ENCODE results near the gene RCSD1.
A peak's percentile ranks its signal among the peaks of the same experiment; 100 is the strongest.

RCSD1 gene

DNA sequence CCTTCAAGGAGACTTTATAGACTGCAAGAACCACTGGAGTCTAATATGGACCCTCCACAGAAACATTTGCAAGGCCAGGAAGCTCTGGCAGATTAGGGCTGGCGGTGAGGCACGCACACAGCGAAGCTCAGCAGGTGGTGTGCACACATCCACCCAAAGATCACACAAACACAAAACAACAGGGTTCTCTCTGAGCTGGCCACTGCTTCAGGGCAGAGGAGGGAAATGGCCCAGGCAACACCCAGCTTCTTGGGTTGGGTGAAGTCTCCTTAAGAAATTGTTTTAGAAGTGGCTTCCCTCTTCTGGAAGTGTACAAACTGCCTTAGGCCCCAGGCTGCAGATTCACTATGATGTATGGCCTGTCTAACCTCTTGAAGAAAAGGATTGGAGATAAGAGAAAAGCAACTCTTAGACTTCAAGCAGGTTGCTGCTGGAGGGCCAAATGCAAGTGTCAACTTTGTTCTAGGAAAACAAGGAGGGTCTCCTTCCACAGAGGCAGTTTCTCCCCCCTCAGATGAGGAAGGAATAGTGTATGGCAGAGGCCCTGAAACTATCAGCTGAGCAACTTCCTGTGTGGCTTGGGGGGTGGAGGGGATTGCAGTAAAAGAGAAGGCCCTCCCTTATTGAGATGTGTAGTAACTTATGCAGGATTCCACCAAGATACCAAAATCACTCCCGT lies 2.0 kb downstream of the RCSD1 start:
- no peaks in the 10 kb centered on the region for H3K9me3 ChIP-seq (ENCODE audit: control insufficient read depth, insufficient read depth, low read depth, low read length)
- H3K9ac ChIP-seq (ENCODE audit: low read length) = no peak overlapping the region
- H3K36me3 ChIP-seq (ENCODE audit: control insufficient read depth, insufficient read depth, low read length) = no peaks in the 10 kb centered on the region
- no peak overlapping the region for H3K4me3 ChIP-seq (ENCODE audit: low read depth, low read length)
- peaks cover 46% of the 10 kb centered on the region for H3K4me1 ChIP-seq (ENCODE audit: control insufficient read depth, insufficient read depth, low read length)
- H3K27ac ChIP-seq (ENCODE audit: low read depth, low read length) = no peak overlapping the region
- H3K27me3 ChIP-seq (ENCODE audit: control insufficient read depth, insufficient read depth, low read length) = peaks cover 81% of the 10 kb centered on the region

GRCh38 chr1:167633258-167633944 lies 3.4 kb downstream of the RCSD1 start:
- H3K27me3 ChIP-seq (ENCODE audit: control insufficient read depth, insufficient read depth, low read length) = peaks cover 72% of the 10 kb centered on the region
- H3K36me3 ChIP-seq (ENCODE audit: control insufficient read depth, insufficient read depth, low read length) = no peaks in the 10 kb centered on the region
- H3K9me3 ChIP-seq (ENCODE audit: control insufficient read depth, insufficient read depth, low read depth, low read length) = no peaks in the 10 kb centered on the region
- no peak overlapping the region for H3K9ac ChIP-seq (ENCODE audit: low read length)
- no peak overlapping the region for H3K4me3 ChIP-seq (ENCODE audit: low read depth, low read length)
- peaks cover 36% of the 10 kb centered on the region for H3K4me1 ChIP-seq (ENCODE audit: control insufficient read depth, insufficient read depth, low read length)
- no peak overlapping the region for H3K27ac ChIP-seq (ENCODE audit: low read depth, low read length)

- Histone ChIP-seq H3K27ac (ENCODE audit: low read depth, low read length) (no peak overlapping the region), H3K4me3 (ENCODE audit: low read depth, low read length) (no peak overlapping the region), H3K9ac (ENCODE audit: low read length) (no peak overlapping the region), H3K4me1 (ENCODE audit: control insufficient read depth, insufficient read depth, low read length) (peaks cover 35% of the 10 kb centered on the region), H3K27me3 (ENCODE audit: control insufficient read depth, insufficient read depth, low read length) (peaks cover 62% of the 10 kb centered on the region), H3K9me3 (ENCODE audit: control insufficient read depth, insufficient read depth, low read depth, low read length) (no peaks in the 10 kb centered on the region), H3K36me3 (ENCODE audit: control insufficient read depth, insufficient read depth, low read length) (no peaks in the 10 kb centered on the region)
Measured at GRCh38 chr1:167634435-167634834, 4.4 kb downstream of the RCSD1 start.

DNA sequence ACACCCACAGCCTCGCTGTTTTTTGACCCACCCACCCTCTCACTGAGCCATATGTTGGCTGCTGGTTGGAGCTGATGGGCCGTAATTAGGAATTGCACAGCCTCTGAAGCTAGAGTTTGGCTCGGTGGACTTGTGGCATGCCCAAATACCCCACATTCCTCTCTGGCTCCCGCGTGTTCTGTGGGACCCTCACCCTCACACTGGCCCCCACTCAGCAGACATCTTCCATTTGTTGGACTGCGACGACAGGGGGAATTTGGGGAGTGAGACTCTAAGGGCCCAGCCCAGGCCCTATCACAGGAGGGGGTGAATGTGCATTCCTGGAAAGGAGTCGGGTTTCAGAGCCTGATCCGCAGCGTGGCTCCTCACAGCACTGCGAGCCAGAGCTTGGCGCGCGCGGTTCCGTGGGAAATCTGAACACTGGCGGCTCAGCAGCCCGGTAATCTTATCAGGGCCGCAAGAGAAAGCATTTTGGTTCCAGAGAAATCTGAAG lies 5.2 kb downstream of the RCSD1 start:
- Histone ChIP-seq H3K36me3 (ENCODE audit: control insufficient read depth, insufficient read depth, low read length) (no peaks in the 10 kb centered on the region), H3K27me3 (ENCODE audit: control insufficient read depth, insufficient read depth, low read length) (peaks cover 55% of the 10 kb centered on the region), H3K4me3 (ENCODE audit: low read depth, low read length) (peak overlapping the region; percentile 46), H3K27ac (ENCODE audit: low read depth, low read length) (no peak overlapping the region), H3K9me3 (ENCODE audit: control insufficient read depth, insufficient read depth, low read depth, low read length) (no peaks in the 10 kb centered on the region), H3K4me1 (ENCODE audit: control insufficient read depth, insufficient read depth, low read length) (peaks cover 31% of the 10 kb centered on the region), H3K9ac (ENCODE audit: low read length) (no peak overlapping the region)

DNA sequence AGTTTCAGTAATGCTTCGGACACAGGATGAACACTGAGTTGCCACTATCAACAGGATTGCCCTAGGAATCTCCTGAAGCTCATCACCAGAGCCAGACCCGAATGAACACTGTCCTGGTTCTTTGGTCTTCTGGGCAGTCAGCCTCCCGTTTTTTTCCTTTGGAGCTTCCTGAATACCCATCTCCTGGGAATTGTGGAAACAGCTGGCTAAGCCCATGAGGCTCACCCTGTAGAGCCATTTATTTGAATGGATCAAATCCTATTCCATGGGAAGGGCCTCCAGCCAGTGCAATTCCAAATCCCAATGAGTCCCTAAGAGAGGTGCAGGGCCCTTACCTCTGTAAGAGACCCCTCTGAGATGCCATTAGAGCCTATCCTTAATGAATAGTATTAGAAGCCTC lies 5.9 kb downstream of the RCSD1 start:
- Histone ChIP-seq H3K27me3 (ENCODE audit: control insufficient read depth, insufficient read depth, low read length) (peaks cover 47% of the 10 kb centered on the region), H3K9me3 (ENCODE audit: control insufficient read depth, insufficient read depth, low read depth, low read length) (no peaks in the 10 kb centered on the region), H3K27ac (ENCODE audit: low read depth, low read length) (no peak overlapping the region), H3K4me3 (ENCODE audit: low read depth, low read length) (no peak overlapping the region), H3K9ac (ENCODE audit: low read length) (no peak overlapping the region), H3K36me3 (ENCODE audit: control insufficient read depth, insufficient read depth, low read length) (no peaks in the 10 kb centered on the region), H3K4me1 (ENCODE audit: control insufficient read depth, insufficient read depth, low read length) (peaks cover 27% of the 10 kb centered on the region)

GRCh38 chr1:167638064-167638463 lies 8.0 kb downstream of the RCSD1 start:
- Histone ChIP-seq H3K9ac (ENCODE audit: low read length) (no peak overlapping the region), H3K4me1 (ENCODE audit: control insufficient read depth, insufficient read depth, low read length) (peaks cover 13% of the 10 kb centered on the region), H3K27ac (ENCODE audit: low read depth, low read length) (no peak overlapping the region), H3K4me3 (ENCODE audit: low read depth, low read length) (no peak overlapping the region), H3K27me3 (ENCODE audit: control insufficient read depth, insufficient read depth, low read length) (peaks cover 26% of the 10 kb centered on the region), H3K36me3 (ENCODE audit: control insufficient read depth, insufficient read depth, low read length) (no peaks in the 10 kb centered on the region), H3K9me3 (ENCODE audit: control insufficient read depth, insufficient read depth, low read depth, low read length) (no peaks in the 10 kb centered on the region)

- Histone ChIP-seq H3K27ac (ENCODE audit: low read depth, low read length) (no peak overlapping the region), H3K4me1 (ENCODE audit: control insufficient read depth, insufficient read depth, low read length) (peaks cover 10% of the 10 kb centered on the region), H3K9me3 (ENCODE audit: control insufficient read depth, insufficient read depth, low read depth, low read length) (no peaks in the 10 kb centered on the region), H3K36me3 (ENCODE audit: control insufficient read depth, insufficient read depth, low read length) (no peaks in the 10 kb centered on the region), H3K27me3 (ENCODE audit: control insufficient read depth, insufficient read depth, low read length) (peaks cover 13% of the 10 kb centered on the region), H3K4me3 (ENCODE audit: low read depth, low read length) (no peak overlapping the region), H3K9ac (ENCODE audit: low read length) (no peak overlapping the region)
Measured at GRCh38 chr1:167640051-167640450, 10.0 kb downstream of the RCSD1 start.

- H3K9me3 ChIP-seq (ENCODE audit: control insufficient read depth, insufficient read depth, low read depth, low read length) = no peaks in the 10 kb centered on the region
- no peak overlapping the region for H3K4me3 ChIP-seq (ENCODE audit: low read depth, low read length)
- H3K36me3 ChIP-seq (ENCODE audit: control insufficient read depth, insufficient read depth, low read length) = no peaks in the 10 kb centered on the region
- H3K27me3 ChIP-seq (ENCODE audit: control insufficient read depth, insufficient read depth, low read length) = no peaks in the 10 kb centered on the region
- no peaks in the 10 kb centered on the region; the same call in 1 of the 2 replicates for H3K4me1 ChIP-seq (ENCODE audit: control insufficient read depth, insufficient read depth, low read length)
- H3K9ac ChIP-seq (ENCODE audit: low read length) = no peak overlapping the region
- no peak overlapping the region for H3K27ac ChIP-seq (ENCODE audit: low read depth, low read length)
Measured at GRCh38 chr1:167641786-167642500, 11.9 kb downstream of the RCSD1 start.

GRCh38 chr1:167642501-167642826 lies 12.4 kb downstream of the RCSD1 start:
- H3K4me1 ChIP-seq (ENCODE audit: control insufficient read depth, insufficient read depth, low read length) = no peaks in the 10 kb centered on the region; the same call in 1 of the 2 replicates
- H3K9ac ChIP-seq (ENCODE audit: low read length) = no peak overlapping the region
- no peaks in the 10 kb centered on the region for H3K9me3 ChIP-seq (ENCODE audit: control insufficient read depth, insufficient read depth, low read depth, low read length)
- no peaks in the 10 kb centered on the region for H3K27me3 ChIP-seq (ENCODE audit: control insufficient read depth, insufficient read depth, low read length)
- no peak overlapping the region for H3K27ac ChIP-seq (ENCODE audit: low read depth, low read length)
- no peaks in the 10 kb centered on the region for H3K36me3 ChIP-seq (ENCODE audit: control insufficient read depth, insufficient read depth, low read length)
- no peak overlapping the region for H3K4me3 ChIP-seq (ENCODE audit: low read depth, low read length)

GRCh38 chr1:167643441-167643840 lies 13.4 kb downstream of the RCSD1 start:
- Histone ChIP-seq H3K4me1 (ENCODE audit: control insufficient read depth, insufficient read depth, low read length) (no peaks in the 10 kb centered on the region; the same call in 1 of the 2 replicates), H3K27ac (ENCODE audit: low read depth, low read length) (no peak overlapping the region), H3K9me3 (ENCODE audit: control insufficient read depth, insufficient read depth, low read depth, low read length) (no peaks in the 10 kb centered on the region), H3K4me3 (ENCODE audit: low read depth, low read length) (no peak overlapping the region), H3K27me3 (ENCODE audit: control insufficient read depth, insufficient read depth, low read length) (no peaks in the 10 kb centered on the region), H3K9ac (ENCODE audit: low read length) (no peak overlapping the region), H3K36me3 (ENCODE audit: control insufficient read depth, insufficient read depth, low read length) (no peaks in the 10 kb centered on the region)

DNA sequence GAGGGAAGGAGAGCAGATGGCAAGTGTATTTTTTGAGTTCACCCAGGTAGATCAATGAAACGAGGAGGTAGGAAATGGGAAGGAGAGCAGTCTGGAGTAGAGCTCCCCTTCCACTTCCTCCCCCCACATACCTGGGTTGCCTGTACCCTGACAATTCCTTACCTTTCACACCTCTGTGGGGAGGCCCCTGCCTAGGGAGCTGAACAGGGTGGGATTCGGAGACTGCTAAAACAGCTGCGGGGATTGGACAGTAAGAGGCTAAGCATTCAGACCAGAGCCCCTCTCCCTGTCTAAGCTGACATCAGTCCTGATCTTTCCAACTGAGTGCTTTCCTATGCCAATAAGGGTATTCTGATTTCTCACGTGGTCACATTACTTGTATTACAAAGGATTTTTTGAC lies 14.5 kb downstream of the RCSD1 start:
- H3K4me1 ChIP-seq (ENCODE audit: control insufficient read depth, insufficient read depth, low read length) = peaks cover 5% of the 10 kb centered on the region; the same call in 1 of the 2 replicates
- no peak overlapping the region for H3K27ac ChIP-seq (ENCODE audit: low read depth, low read length)

More for the DNA sequence above, 14.5 kb downstream of the RCSD1 start:
- no peaks in the 10 kb centered on the region for H3K9me3 ChIP-seq (ENCODE audit: control insufficient read depth, insufficient read depth, low read depth, low read length)
- H3K9ac ChIP-seq (ENCODE audit: low read length) = no peak overlapping the region
- H3K36me3 ChIP-seq (ENCODE audit: control insufficient read depth, insufficient read depth, low read length) = no peaks in the 10 kb centered on the region
- H3K4me3 ChIP-seq (ENCODE audit: low read depth, low read length) = no peak overlapping the region
- no peaks in the 10 kb centered on the region for H3K27me3 ChIP-seq (ENCODE audit: control insufficient read depth, insufficient read depth, low read length)
